SKM-1 (cell line): Measurements from ENCODE around the gene PDE8B.

Source experiments
- DNase-seq: peaks from one replicate; lab custom pipeline; 2025; ENCODE audit not compliant: unreplicated experiment; lab: John Stamatoyannopoulos, UW

PDE8B gene

DNA sequence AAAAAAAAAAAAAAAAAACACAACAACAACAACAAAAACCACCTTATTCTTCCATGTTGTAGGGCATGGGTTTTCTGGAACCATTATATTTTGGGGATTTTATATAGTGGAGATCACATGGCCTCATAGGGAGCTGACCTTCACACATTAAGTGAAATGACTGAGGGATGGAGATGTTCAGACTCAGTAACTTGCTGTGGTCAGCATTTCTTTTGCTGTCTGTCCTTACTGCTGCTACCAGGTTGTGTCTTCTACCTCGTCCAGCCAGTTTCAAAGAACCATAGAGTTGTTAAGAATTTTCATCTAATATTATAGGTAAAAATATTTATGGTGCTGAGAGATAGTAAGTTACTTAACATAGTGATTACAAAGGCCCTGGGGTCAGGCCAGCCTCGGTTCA is 107.6 kb downstream of the PDE8B start:
- DNase-seq: no peak

DNA sequence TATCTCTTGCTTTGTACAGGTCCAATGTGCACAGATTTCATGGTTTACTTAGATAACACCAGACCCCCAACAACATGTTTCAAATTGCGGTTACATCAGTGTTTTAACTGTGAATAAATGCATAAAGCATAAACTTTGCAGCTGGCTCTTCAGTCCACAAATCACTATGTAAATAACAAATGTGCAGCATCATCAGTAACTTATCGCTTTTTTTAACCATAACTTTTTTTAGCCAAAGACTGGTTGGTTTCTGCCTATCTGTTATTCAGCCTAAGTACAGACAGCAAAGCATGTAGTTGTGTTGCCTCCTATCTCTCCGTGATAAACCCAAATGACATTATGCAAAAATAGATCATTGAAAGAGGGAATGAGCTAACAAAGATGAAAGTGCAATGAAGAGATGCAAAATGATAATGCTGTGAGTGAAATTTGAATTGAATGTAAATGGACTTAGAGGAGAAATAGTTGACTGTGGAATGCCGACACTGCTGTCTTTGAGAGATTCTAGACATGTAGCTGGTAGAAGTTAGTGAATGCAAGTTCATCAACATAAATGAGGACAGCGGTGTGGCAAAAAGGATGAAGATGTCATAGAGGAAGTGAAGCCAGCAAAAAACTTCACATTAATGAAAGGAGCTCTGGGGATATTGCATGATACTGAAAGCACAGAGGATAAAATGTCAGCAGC is 108.8 kb downstream of the PDE8B start:
- DNase-seq: no peak

DNA sequence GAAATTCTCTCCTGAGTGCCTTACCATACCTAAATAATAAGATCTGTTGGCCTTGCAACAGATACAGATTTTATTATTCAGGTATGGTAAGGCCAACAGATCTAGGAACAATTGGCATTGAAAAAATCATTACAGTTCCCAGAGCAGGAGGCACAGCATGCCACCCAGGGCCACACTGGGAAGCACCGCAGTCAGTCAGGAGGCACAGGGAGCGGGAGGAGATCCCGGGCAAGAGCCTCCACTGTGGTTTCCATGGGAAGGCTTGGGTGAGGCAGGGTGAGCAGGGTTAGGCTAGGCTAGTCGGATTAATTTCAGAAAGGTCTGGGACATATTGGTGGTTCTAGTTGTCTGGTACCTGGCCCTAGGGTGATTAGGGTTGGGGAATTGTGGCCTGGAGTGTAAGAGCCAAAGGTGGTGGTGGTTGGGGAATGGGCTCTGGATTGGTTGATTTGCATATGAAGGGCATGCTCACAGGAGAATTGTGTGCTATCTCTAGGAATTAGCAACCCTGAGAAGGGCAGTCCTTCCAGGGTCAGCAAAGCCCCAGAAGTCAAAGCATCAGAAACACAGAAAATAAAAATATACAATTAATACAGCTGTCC is 111.4 kb downstream of the PDE8B start:
- no peak for DNase-seq

DNA sequence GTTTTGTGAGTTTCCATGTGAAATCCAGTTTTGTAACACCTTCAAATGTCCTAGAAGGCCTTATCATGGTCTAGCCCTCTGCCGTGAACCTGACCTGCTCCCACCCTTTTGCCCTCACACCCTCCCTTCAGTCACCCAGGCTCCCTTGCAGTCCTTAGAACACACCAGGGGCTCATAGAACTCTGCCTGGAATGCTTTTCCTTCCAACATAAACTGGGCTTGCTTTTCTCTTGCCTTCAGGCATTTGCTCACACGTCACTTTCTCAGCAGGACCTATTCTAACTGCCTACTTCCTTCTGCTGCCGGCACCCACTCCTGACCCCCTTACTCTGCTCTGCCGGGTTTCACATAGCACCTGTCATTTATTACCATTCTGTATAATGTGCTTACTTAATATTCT is 111.9 kb downstream of the PDE8B start:
- no peak for DNase-seq

DNA sequence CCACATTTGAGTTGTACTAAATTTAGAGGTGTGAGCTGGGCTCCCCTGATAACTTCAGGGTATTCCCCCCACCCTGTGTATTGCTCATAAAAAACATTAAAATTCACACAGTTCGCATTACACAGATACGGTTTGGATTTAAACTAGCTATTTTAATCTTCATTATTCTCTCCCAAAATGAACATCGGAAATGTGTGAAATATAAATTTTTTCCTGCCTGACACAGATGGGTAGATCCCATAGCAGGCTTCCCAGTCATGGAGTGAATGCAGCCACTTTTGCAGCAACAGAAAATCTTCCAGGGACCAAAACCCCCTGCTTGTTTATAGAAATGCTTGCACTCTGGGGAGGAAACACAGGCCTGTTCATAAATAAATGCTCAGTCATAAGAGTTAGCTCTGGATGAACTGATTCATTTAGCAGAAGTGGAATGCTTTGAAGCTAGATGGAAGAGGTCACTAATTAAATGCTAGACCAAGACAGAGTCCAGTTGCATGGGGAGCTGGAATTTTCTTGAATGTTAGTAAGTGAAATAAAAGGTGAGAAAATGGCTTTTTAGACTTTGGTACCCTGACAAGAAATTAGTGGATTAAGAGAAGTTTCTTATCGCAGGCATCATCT is 115.6 kb downstream of the PDE8B start:
- DNase-seq: no peak

DNA sequence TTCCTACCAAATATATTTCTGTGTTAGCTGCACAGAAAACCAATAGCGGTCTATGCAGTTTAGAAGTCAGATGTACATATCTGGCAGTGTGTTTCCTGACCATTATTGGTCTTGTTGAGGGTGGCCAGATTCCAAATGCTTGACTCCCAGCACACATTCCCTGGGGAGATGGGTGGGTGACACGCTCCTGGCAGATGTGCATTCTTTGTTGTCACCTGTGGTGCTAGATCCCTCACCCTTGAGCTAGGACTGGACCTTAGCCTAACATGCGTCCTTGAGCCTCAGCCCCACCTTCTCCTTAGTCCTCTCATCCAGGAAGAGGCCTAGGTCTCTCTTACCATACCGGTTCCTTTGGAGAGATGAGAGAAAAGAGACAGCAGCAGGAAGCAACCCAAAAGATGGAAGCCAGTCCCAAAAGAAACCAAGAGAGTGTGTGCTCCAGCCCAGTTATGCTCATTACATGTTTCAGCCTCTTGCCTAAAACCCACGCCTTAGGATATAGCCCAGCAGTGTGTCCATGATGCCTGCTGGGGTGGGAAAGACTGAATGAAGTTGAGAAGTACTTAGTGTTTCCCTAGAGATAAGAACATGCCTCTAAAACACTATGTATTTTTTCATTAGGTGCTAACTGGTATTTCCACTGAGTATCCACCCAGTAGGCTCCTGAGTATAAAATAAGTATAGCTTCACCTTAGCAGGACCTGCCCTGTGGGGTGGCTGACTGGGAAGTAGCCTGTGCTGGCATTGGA is 116.7 kb downstream of the PDE8B start:
- DNase-seq: no peak

DNA sequence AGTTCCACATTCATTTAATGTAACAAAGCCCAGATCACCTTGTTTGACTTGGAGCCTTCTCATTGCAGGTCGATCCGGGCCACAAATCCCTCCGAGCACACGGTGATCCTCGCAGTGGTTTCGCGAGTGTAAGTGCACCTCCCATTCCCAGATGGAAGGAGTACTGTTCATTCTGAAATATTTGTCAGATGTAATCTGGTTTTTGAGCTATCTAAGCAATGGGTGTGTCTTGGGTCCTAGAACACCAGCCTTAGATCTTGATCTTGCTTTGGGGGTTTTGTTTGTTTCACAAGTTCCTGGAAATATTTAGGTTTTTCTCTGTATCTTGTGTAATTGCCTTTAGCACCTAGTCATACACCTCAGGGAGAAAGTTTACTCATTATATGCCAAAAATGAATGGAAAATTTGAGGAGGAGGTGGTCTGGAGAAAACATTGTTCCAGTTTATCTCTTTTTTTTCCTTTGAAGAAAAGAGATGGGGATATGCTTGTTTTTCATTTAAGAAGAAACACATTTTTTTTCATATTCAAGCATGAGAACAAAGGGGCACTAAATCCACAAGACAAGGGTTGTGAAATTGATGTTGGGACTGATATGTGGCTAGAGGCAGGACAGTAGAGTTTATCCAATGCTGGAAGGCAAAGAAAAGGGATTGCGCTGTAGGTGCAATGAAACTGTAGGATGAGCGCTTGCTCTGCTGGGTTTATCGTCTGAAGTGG is 118.6 kb downstream of the PDE8B start:
- DNase-seq: no peak

DNA sequence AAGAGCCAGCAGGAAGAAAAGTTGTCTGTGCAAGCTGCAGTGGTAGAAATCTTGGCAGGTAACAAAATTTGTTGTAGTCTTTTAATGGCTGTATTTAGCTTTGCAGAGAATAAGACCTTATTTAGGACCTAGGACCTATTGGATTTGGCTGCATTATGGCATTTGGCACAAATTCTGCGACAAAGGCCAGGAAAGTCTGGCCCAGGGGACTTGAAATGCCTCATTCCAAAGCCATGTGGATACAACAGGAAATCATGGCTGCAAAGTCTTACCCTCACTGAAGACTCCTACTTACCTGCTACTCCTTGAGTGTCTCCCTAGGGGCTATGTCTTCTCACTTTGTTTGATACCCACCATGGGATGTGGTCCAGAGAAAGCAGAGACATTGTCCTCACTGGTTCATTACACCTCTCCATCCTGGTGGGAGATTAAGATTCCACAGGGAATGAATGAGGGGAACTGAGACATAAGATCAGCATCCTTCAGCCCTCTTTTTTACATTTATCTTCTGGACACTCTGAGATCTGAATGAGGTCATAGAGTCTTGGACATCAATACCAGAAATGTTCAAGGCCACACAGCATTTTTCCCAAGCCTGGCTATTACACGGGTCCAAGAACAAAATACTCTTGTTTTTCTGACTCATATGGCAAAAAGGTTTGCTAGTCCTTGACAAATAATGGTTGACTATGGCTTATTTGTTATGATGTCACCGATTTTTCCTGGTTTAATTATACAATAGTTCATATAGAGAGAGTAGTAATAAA is 119.4 kb downstream of the PDE8B start:
- DNase-seq: no peak

DNA sequence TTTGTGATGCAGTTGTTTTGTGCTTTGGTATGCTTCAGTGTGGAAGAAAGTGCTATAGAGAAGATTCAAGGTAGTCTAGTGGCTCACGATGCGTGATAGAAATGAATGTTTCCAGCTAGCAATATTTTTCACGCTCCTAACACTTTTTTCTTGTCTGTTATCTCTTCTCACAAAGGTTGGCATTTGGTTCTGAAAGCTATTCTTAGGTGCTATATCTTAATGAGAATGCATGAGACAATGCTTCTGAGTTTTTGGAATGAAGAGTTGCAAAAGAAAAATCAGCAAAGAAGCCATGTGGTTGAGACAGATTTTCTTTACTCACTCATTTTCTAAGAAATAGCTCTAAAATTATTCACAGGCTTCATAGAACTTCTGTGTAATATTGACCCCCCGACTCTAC is 122.6 kb downstream of the PDE8B start:
- no peak for DNase-seq

DNA sequence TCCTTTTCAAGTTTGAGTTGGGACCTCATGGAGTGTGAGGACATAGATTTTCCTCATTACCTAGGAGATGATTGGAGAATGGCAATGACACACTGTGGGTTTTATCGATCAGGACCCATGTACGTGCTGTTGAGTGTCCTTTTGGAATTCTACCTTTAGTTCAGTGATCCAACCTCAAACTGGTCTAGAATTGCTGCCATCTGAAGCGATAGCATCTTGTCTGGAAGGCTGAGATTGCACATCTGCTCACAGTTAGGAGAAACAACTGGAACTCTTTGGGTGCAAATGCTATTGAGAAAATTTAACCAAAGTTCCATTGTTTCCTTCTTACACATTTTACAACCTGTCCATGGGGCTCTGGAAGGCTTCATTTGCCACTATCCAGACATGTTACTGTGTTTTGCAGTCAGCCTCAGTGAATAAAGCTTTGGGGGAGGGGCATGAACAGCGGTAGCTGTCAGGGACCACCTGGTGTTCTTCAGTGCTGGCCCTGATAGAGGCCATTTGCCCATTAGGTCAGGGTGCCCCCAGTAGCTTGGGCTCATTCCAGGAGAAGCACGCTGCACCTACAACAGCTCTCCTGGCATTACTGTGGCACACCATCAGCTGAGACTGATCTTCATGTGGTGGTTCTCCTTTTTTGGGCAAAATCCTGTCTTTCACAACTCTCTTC is 123.1 kb downstream of the PDE8B start:
- DNase-seq: no peak

DNA sequence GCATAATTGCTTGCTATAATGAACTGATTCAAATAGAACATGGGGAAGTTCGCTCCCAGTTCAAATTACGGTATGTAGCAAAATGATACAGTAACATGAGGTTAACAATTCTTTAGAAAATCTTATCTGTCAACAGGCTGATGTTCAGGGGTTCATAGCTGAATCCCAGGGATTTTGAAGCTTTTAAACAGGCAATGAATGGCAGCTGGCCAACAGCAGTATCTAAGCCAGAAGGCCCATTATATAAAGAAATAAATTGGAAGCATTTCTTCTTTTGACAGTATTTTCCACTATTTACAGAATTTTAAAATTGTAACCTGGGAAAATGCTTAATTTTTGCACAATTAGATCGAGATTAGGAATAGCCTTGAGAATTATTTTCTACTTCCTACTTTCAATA is 126.8 kb downstream of the PDE8B start:
- DNase-seq: no peak

DNA sequence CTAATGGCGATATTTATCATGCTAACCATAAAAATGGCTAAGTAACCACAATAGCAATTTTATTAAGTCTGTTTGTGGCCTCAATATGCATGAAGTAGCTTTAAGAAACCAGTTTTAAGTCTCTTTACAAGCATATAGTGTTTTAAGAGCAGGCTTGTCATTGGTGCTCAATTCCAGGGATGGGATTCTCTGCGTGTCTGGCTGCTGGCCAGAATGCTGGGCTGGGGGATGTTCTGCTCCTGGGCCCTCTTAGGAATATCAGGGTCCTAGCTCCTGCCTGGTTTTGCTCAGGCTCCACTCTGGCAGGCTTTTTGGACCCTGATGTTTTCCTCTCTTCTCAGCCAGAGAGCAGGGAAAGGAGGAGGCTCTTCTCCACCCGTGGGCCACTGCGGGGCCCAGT is 127.2 kb downstream of the PDE8B start:
- no peak for DNase-seq

DNA sequence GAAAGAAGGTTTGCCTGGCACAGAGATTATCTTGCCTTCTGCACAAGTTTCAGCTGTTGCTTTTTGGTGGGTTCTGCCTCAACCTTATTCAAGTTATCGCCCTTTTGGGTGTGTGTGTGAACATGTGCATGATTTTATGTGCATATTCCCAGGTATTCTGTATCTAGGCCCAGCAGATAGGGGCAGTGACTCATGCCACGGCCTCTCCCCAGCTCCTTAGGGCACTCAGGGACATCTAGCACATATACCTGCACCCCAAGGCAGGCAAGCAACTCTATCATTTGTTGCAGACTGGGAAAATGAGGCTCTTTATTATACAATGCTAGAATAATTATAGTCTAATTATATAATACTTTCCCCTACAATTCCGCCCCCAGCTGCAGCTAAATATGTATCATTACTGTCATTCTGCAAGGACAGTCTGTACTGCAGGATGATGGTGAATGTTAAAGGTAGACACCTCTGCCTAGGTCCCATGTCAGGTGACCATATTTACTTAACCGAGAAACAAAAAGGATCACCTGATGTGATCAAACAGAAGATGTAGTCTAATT is 128.9 kb downstream of the PDE8B start:
- DNase-seq: no peak

DNA sequence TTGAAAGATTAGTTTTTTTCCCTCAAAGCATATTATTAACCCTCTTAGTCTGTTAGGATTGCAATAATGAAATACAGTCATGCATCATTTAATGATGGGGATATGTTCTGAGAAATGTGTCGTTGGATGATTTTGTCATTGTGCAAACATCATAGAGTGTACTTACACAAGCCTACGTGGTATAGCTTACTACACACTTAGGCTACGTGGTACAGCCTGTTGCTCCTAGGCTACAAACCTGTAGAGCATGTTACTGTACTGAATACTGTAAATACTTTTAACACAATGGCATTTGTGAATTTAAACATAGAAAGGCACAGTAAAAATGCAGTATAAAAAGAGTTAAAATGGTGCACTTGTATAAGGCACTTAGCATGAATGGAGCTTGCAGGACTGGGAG is 132.7 kb downstream of the PDE8B start:
- DNase-seq: no peak

DNA sequence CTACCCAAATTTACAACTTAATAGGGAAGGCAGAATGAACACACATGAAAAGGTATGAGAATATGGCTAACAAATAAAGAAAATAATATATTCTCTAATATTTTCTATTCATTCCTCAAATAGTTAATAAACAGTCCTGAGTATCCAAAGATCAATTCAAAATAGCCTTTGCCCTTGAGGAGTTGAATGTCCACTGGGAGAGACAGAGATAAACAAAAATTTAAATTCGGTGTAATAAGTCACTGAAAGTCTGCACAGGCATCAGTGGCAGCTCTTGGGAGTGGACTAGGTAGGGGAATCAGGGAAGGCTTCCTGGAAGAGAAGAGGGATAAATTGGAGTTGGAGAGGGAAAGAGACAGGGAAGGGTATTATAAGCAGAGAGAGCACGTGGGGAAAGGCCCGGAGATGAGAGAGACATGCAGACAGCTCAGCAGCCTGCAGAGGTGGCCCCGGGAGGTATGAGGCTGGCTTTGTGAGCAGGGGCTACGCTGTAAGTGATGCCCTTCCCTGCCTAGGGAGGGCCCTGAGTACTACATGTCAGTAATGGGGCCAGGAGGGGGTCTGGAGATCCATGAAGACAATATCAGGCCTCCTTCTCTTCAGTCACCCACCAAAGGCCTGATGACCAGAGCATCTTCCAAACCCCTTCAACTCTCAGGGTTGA is 137.1 kb downstream of the PDE8B start:
- no peak for DNase-seq

DNA sequence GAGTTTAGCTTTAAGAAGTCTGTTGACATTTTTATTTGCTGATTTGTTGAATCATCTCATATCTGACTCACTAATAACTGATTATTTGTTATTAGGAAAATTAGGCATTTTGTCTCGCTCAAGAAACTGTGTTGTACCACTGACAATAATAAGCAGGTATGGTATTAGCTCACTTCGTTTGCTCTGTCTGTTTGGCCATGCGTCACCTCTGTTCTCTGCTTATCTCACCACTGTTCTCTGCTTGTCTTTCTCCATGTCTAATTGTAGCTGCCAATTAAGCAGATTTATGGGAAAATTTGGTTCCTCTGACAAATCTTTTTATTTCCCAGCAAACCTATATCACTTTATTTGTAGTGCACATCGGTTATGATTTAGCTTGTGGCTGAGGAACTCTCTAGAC is 142.8 kb downstream of the PDE8B start:
- DNase-seq: no peak

DNA sequence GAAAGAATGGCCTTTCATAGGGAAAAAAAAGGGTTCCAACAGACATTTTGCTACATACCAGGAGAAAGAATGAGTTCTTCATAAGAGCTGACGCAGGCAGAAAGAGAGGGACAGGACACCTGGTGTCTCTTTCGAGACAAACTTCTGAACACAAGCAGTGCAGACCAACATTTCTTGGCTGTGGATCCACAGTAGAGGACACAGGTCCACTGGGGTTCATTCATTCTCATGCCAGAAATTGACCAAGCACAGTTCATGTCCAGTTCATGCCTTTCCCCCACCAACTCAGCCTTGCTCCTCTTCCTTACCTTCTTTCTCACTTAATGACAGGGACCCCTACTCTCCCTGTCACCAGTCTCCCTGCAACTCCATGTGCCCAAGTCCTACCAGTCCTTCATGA is 144.0 kb downstream of the PDE8B start:
- DNase-seq: no peak

DNA sequence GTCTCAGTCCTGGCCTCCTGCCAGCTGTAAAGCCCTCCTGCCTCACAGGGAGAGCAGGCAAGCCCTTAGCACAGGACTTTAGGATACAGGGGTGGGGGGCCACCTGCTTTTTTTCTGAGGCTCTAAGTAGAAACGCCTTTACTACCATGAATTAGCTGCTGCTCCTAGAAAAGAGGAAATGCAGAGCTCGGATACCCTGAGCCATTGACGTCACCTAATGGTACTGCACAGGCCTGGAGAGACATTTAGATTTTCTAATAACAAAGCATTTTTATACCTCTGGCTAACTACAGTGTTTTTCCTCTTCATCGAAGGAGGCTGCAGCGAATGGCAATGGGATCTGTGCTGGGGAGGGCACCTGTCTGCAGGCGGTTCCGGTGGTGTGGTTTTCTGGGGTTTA is 144.6 kb downstream of the PDE8B start:
- no peak for DNase-seq

DNA sequence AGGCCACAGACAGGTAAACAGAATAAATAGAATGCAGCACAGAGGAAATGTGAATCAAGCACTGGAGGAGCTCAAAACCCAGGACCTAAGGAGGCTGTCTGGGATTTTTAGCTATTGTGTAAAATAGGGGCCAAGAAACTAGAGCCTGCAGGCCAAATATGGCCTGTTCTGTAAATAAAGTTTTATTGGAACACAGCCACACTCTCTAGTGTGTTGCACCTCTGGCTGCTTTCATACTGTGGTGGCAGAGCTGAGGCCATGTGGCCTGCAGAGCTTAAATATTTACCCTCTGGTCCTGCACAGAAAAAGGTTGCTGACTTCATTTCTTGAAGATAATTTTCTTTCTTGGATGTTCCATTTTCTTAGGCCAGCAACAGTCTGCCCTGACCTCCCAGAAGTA is 145.3 kb downstream of the PDE8B start:
- no peak for DNase-seq
